GM12878 (cell line): Measurements from ENCODE around the gene PGM2L1. TPM values are rescaled to one million over a fixed set of nuclear protein-coding genes. Genes with fewer than 3 reads are reported as not detected.

ENCODE experiments used
- ATAC-seq: fragments of 200-7000 bp; cut with Tn5 transposase; 3 replicates; pipeline ENCODE4 v1.9.1; 2020; ENCODE audit warnings: mild to moderate bottlenecking, moderate library complexity
- BruUV-seq: library from RNA; stranded (reverse); fragments of 400-500 nt; replicated peaks from 2 replicates; lab custom pipeline; 2021; lab: Mats Ljungman, UMichigan
- CTCF ChIA-PET: fragments of 300-600 bp; sonication (Branson Sonifier 250); formaldehyde crosslinking; extraction: SDS; loops from one replicate; lab custom pipeline; 2021; ENCODE audit warnings: inconsistent platforms; lab: Yijun Ruan, JAX
- POLR2A ChIA-PET: fragments of 350-600 bp; formaldehyde crosslinking; extraction: SDS; loops from one replicate; lab custom pipeline; 2021; ENCODE audit warnings: inconsistent platforms; lab: Charles Lee
- RAD21 ChIA-PET: fragments of 300-600 bp; sonication (Branson Sonifier 250); formaldehyde crosslinking; loops from one replicate; lab custom pipeline; 2023; ENCODE audit warnings: antibody characterized with exemption; ENCODE audit not compliant: unreplicated experiment; lab: Charles Lee
- SMC1A ChIA-PET: fragments of 300-600 bp; sonication (Branson Sonifier 250); formaldehyde crosslinking; loops from one replicate; lab custom pipeline; 2023; ENCODE audit not compliant: unreplicated experiment, uncharacterized antibody; lab: Charles Lee
- DNase-seq: peaks from one replicate; pipeline ENCODE4 v3.0.0-alpha.2; 2011; ENCODE audit warnings: low read depth, low spot score
- FAIRE-seq: peaks from 3 replicates; lab custom pipeline; 2011; peaks lifted over from hg19 to GRCh38; lab: Jason Lieb, UNC
- H2AFZ ChIP-seq: 2 replicates; pipeline ENCODE4 v1.6.0; 2011; ENCODE audit warnings: low read depth, low read length, control low read depth; ENCODE audit not compliant: control insufficient read depth
- H3K27ac ChIP-seq: 2 replicates; pipeline ENCODE4 v1.5.1; 2011; ENCODE audit warnings: control low read depth; ENCODE audit not compliant: control insufficient read depth, insufficient read depth
- H3K27me3 ChIP-seq, 2 experiments: replicated peaks in 1 of 2; 2 replicates each; pipeline versions ENCODE4 v1.6.0 to v1.6.1; 2011; ENCODE audit warnings: low read length in 1 of 2; ENCODE audit not compliant: control insufficient read depth in 2 of 2, insufficient read depth in 2 of 2
- H3K36me3 ChIP-seq, 2 experiments: 2 replicates each; pipeline ENCODE4 v1.5.1; 2011; ENCODE audit warnings: low read length in 1 of 2; ENCODE audit not compliant: control insufficient read depth in 2 of 2, insufficient read depth in 2 of 2
- H3K4me1 ChIP-seq: 2 replicates; pipeline ENCODE4 v1.6.1; 2011; ENCODE audit warnings: mild to moderate bottlenecking, low read length, moderate library complexity, mixed read lengths; ENCODE audit not compliant: control insufficient read depth, insufficient read depth
- H3K4me2 ChIP-seq: 2 replicates; pipeline ENCODE4 v1.6.0; 2011; ENCODE audit warnings: control low read depth; ENCODE audit not compliant: control insufficient read depth, insufficient read depth
- H3K4me3 ChIP-seq: fragments of 200-600 bp; sonication (generic); 2 replicates; pipeline ENCODE4 v1.5.1; 2016
- H3K79me2 ChIP-seq: 2 replicates; pipeline ENCODE4 v1.6.0; 2011; ENCODE audit warnings: low read length; ENCODE audit not compliant: control insufficient read depth, insufficient read depth
- H3K9ac ChIP-seq: 2 replicates; pipeline ENCODE4 v1.8.0; 2011; ENCODE audit warnings: low read length, control low read depth, mixed read lengths; ENCODE audit not compliant: control insufficient read depth, insufficient read depth
- H3K9me3 ChIP-seq: replicated peaks from 3 replicates; pipeline ENCODE4 v1.5.1; 2011; ENCODE audit warnings: mild to moderate bottlenecking, low read length; ENCODE audit not compliant: control insufficient read depth, insufficient read depth
- H4K20me1 ChIP-seq: 2 replicates; pipeline ENCODE4 v1.6.0; 2011; ENCODE audit not compliant: control insufficient read depth, insufficient read depth
- ASH2L ChIP-seq: fragments of 300-600, 200-600 bp; sonication (generic); IDR thresholded peaks from 2 replicates; pipeline ENCODE4 v1.6.1; 2017; ENCODE audit warnings: low read depth, mild to moderate bottlenecking, borderline replicate concordance
- CHD4 ChIP-seq: fragments of 200-600 bp; sonication (generic); IDR thresholded peaks from 2 replicates; pipeline ENCODE4 v1.6.1; 2016; ENCODE audit warnings: mild to moderate bottlenecking
- PAX5 ChIP-seq: IDR thresholded peaks from 2 replicates; pipeline ENCODE4 v1.6.1; 2011; ENCODE audit warnings: low read depth, low read length, borderline replicate concordance
- RELA ChIP-seq: fragments of 450-650 bp; IDR thresholded peaks from 2 replicates; pipeline ENCODE4 v1.8.0; 2014; ENCODE audit warnings: borderline replicate concordance; ENCODE audit not compliant: partially characterized antibody
- SREBF1 ChIP-seq: IDR thresholded peaks from 2 replicates; pipeline ENCODE4 v1.6.1; 2012; ENCODE audit warnings: mild to moderate bottlenecking, low read length
- ZNF207 ChIP-seq: fragments of 450-650 bp; IDR thresholded peaks from 2 replicates; pipeline ENCODE4 v1.6.1; 2014; ENCODE audit warnings: antibody characterized with exemption, mild to moderate bottlenecking, borderline replicate concordance
- in situ Hi-C: fragments of 300-500 bp; cut with MboI; formaldehyde crosslinking; loops from 9 replicates; pipeline ENCODE4 v1.14.3; 2018; ENCODE audit warnings: mixed read lengths
- intact Hi-C: fragments of 100-400 bp; cut with micrococcal nuclease; formaldehyde crosslinking; loops from one replicate; pipeline ENCODE4 v1.14.2; 2022; ENCODE audit not compliant: unreplicated experiment
- microRNA counts: library from miRNA; unstranded; fragments of <30 nt; microRNA quantifications from one replicate; lab custom pipeline; 2016
- microRNA-seq: library from miRNA; unstranded; fragments of <30 nt; microRNA quantifications from one replicate; pipeline ENCODE4, GENCODE V29; 2018
- polyA plus RNA-seq, 11 experiments: library from polyadenylated mRNA; depleted of rRNA in 4 of 11; unstranded in 6 of 11; stranded (reverse) in 5 of 11; fragments of >200 nt; fragmentation: Nextera tagmentation in 4 of 11; fragmentation: Illumina TruSeq in 1 of 11; extraction: Ambion mirVana in 4 of 11; extraction: Trizol in 1 of 11; gene quantifications; 1 replicate in 1 of 11; 2 replicates in 10 of 11; pipeline versions ENCODE4 v1.2.1 to v1.2.3, GENCODE V29; 2011 to 2016; ENCODE audit warnings: inconsistent platforms in 2 of 11, missing spikeins in 2 of 11, low read depth in 1 of 11
- small RNA-seq: library from RNA; depleted of rRNA; stranded (forward); fragments of <200 nt; gene quantifications from one replicate; pipeline ENCODE3, GENCODE V24; 2014
- total RNA-seq, 4 experiments: library from RNA; depleted of rRNA in 3 of 4; stranded (reverse); fragments of >200 nt in 3 of 4; fragmentation: Illumina TruSeq in 1 of 4; extraction: Trizol in 1 of 4; gene quantifications; 2 replicates each; pipeline versions ENCODE4 v1.2.1 to v1.2.3, GENCODE V29; 2013 to 2021

PGM2L1 gene
- total and polyA plus RNA-seq, 10 of the 15 experiments (the other 5 are each of a cell fraction or from before 2014, with no cell fraction given): 0.04 to 0.20 (median 0.13) TPM; not detected in 1

DNA sequence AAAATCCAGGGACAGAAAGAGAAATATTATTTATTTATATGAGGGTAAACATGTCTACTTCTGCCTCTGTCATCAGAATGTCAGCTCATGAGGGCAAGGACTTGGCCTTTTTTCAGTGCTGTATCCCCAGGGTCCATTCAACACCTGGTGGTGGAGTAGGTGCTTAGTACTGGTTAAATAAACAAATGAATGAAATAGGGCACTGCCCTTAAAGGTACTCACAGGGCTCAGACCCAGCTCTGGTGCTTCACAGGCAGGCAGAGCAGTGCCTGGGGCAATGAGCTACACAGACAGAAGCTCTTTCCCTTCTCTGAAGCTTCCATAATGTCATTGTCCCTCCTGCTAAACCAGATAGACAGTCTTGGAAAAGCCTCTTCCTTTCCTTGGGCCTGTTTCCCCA is 117.7 kb downstream of the PGM2L1 start:
- FAIRE-seq (no peak), DNase-seq (no peak), ATAC-seq (no peak)
- in situ Hi-C loops (no loop called here), intact Hi-C loops (no loop called here)
- Histone ChIP-seq H3K4me1 (peaks cover 3% of the 10 kb centered on the region), H3K4me3 (no peak overlapping the region), H3K9ac (no peak overlapping the region), H3K27me3 (peaks cover 0 to 3% of the 10 kb centered on the region in 2 experiments; a peak in 2 of 4 replicates), H3K79me2 (no peaks in the 10 kb centered on the region), H2AFZ (no peak overlapping the region), H3K4me2 (no peak overlapping the region), H3K27ac (no peak overlapping the region), H3K36me3 (no peaks in the 10 kb centered on the region), H3K9me3 (no peaks in the 10 kb centered on the region; the same call in 1 of the 3 replicates), H4K20me1 (no peaks in the 10 kb centered on the region)
- BruUV-seq: no TSS peak
- SMC1A ChIA-PET: no interaction called here
- POLR2A ChIA-PET: no interaction called here
- TF ChIP-seq SREBF1 (no peak), PAX5 (no peak), ASH2L (no peak), ZNF207 (no peak), RELA (no peak), CHD4 (no peak)
- CTCF ChIA-PET: interaction anchor here (0.7 to 1.2 kb wide), 3 partner anchors 16 to 169 kb away, joined by 3 read pairs; no protein-coding TSS in a partner anchor
- RAD21 ChIA-PET: no interaction called here

MicroRNAs within 50 kb of the gene (microRNA counts, 767-probe panel; counts per million panel counts)
- microRNA hsa-miR-548al (lab: Ali Mortazavi, UCI): 784 counts per million, percentile 18 among the panel's probes with 10 or more counts

Small RNA genes within 50 kb of the gene (microRNA-seq; reads per million reads assigned to microRNA genes)
- not detected for gene MIR548AL

Small RNA genes within 50 kb of the gene (small RNA-seq; reads per million reads assigned to genes)
- gene MIR548AL: 0.94 reads per million, percentile 29 among the genes with 10 or more reads in this experiment

Other genes starting within 250 kb of the PGM2L1 start
- gene C2CD3, start 227.4 kb downstream of the PGM2L1 start, total RNA-seq (2014; rRNA removed): 17.4 and 20.1 TPM in 2 replicates
- 16.5 and 16.6 TPM in 2 replicates for gene C2CD3, start 227.4 kb downstream of the PGM2L1 start, total RNA-seq (2014; rRNA removed; fragmentation: Illumina TruSeq; extraction: Trizol)
- gene C2CD3, start 227.4 kb downstream of the PGM2L1 start, total RNA-seq (2021): 18.0 and 24.0 TPM in 2 replicates
- gene C2CD3, start 227.4 kb downstream of the PGM2L1 start, polyA plus RNA-seq (2011; rRNA removed): 13.5 and 16.2 TPM in 2 replicates
- gene C2CD3, start 227.4 kb downstream of the PGM2L1 start, polyA plus RNA-seq (2014; fragmentation: Illumina TruSeq; extraction: Trizol): 13.4 and 21.4 TPM in 2 replicates
- gene C2CD3, start 227.4 kb downstream of the PGM2L1 start, polyA plus RNA-seq (2014; fragmentation: Nextera tagmentation; extraction: Ambion mirVana): 1 to 10 TPM; 2.3 to 2.7 TPM
- gene C2CD3, start 227.4 kb downstream of the PGM2L1 start, polyA plus RNA-seq (2014; rRNA removed): 16.3 and 18.6 TPM in 2 replicates
- 10 to 100 TPM; 12.8 to 15.5 TPM for gene C2CD3, start 227.4 kb downstream of the PGM2L1 start, polyA plus RNA-seq (2016; fragmentation: Nextera tagmentation; extraction: Ambion mirVana)
- gene PPME1, start 227.1 kb downstream of the PGM2L1 start, total RNA-seq (2014; rRNA removed): 17.9 and 20.5 TPM in 2 replicates
- 13.3 and 15.7 TPM in 2 replicates for gene PPME1, start 227.1 kb downstream of the PGM2L1 start, total RNA-seq (2014; rRNA removed; fragmentation: Illumina TruSeq; extraction: Trizol)
- gene PPME1, start 227.1 kb downstream of the PGM2L1 start, total RNA-seq (2021): 24.4 and 27.5 TPM in 2 replicates
- gene PPME1, start 227.1 kb downstream of the PGM2L1 start, polyA plus RNA-seq (2011; rRNA removed): 46.7 and 51.4 TPM in 2 replicates
- 18.1 and 22.3 TPM in 2 replicates for gene PPME1, start 227.1 kb downstream of the PGM2L1 start, polyA plus RNA-seq (2014; fragmentation: Illumina TruSeq; extraction: Trizol)
- gene PPME1, start 227.1 kb downstream of the PGM2L1 start, polyA plus RNA-seq (2014; fragmentation: Nextera tagmentation; extraction: Ambion mirVana): 1 to 10 TPM; 3.1 to 3.3 TPM
- gene PPME1, start 227.1 kb downstream of the PGM2L1 start, polyA plus RNA-seq (2014; rRNA removed): 14.8 and 19.3 TPM in 2 replicates
- gene PPME1, start 227.1 kb downstream of the PGM2L1 start, polyA plus RNA-seq (2016; fragmentation: Nextera tagmentation; extraction: Ambion mirVana): 10 to 100 TPM; 28.8 to 30.3 TPM
- not detected in 2 replicates for gene P4HA3, start 86.8 kb downstream of the PGM2L1 start, total RNA-seq (2014; rRNA removed)
- not detected in 2 replicates for gene P4HA3, start 86.8 kb downstream of the PGM2L1 start, total RNA-seq (2014; rRNA removed; fragmentation: Illumina TruSeq; extraction: Trizol)
- not detected in 2 replicates for gene P4HA3, start 86.8 kb downstream of the PGM2L1 start, total RNA-seq (2021)
- not detected in 2 replicates for gene P4HA3, start 86.8 kb downstream of the PGM2L1 start, polyA plus RNA-seq (2011; rRNA removed)
- not detected in 2 replicates for gene P4HA3, start 86.8 kb downstream of the PGM2L1 start, polyA plus RNA-seq (2014; fragmentation: Illumina TruSeq; extraction: Trizol)
- gene P4HA3, start 86.8 kb downstream of the PGM2L1 start, polyA plus RNA-seq (2014; fragmentation: Nextera tagmentation; extraction: Ambion mirVana): not detected
- not detected in 2 replicates for gene P4HA3, start 86.8 kb downstream of the PGM2L1 start, polyA plus RNA-seq (2014; rRNA removed)
- gene P4HA3, start 86.8 kb downstream of the PGM2L1 start, polyA plus RNA-seq (2016; fragmentation: Nextera tagmentation; extraction: Ambion mirVana): under 1 TPM in 1 of 2 experiments, not detected in 1; 0.08 TPM
- not detected in 2 replicates for gene KCNE3, start 69.1 kb upstream of the PGM2L1 start, total RNA-seq (2014; rRNA removed)
- not detected in 2 replicates for gene KCNE3, start 69.1 kb upstream of the PGM2L1 start, total RNA-seq (2014; rRNA removed; fragmentation: Illumina TruSeq; extraction: Trizol)
- 0.08 TPM in 1 of 2 replicates, not detected in the other for gene KCNE3, start 69.1 kb upstream of the PGM2L1 start, total RNA-seq (2021)
- not detected in 2 replicates for gene KCNE3, start 69.1 kb upstream of the PGM2L1 start, polyA plus RNA-seq (2011; rRNA removed)
- not detected in 2 replicates for gene KCNE3, start 69.1 kb upstream of the PGM2L1 start, polyA plus RNA-seq (2014; fragmentation: Illumina TruSeq; extraction: Trizol)
- not detected for gene KCNE3, start 69.1 kb upstream of the PGM2L1 start, polyA plus RNA-seq (2014; fragmentation: Nextera tagmentation; extraction: Ambion mirVana)
- gene KCNE3, start 69.1 kb upstream of the PGM2L1 start, polyA plus RNA-seq (2014; rRNA removed): not detected in 2 replicates
- not detected for gene KCNE3, start 69.1 kb upstream of the PGM2L1 start, polyA plus RNA-seq (2016; fragmentation: Nextera tagmentation; extraction: Ambion mirVana)
- 4.0 and 7.5 TPM in 2 replicates for gene LIPT2, start 95.3 kb upstream of the PGM2L1 start, total RNA-seq (2014; rRNA removed)
- gene LIPT2, start 95.3 kb upstream of the PGM2L1 start, total RNA-seq (2014; rRNA removed; fragmentation: Illumina TruSeq; extraction: Trizol): 3.8 and 4.2 TPM in 2 replicates
- 3.7 and 5.7 TPM in 2 replicates for gene LIPT2, start 95.3 kb upstream of the PGM2L1 start, total RNA-seq (2021)
- 2.7 and 2.8 TPM in 2 replicates for gene LIPT2, start 95.3 kb upstream of the PGM2L1 start, polyA plus RNA-seq (2011; rRNA removed)
- gene LIPT2, start 95.3 kb upstream of the PGM2L1 start, polyA plus RNA-seq (2014; fragmentation: Illumina TruSeq; extraction: Trizol): 3.5 and 5.0 TPM in 2 replicates
- gene LIPT2, start 95.3 kb upstream of the PGM2L1 start, polyA plus RNA-seq (2014; fragmentation: Nextera tagmentation; extraction: Ambion mirVana): 1 to 10 TPM in 1 of 2 experiments, under 1 TPM in 1; 0.69 to 2.1 TPM
- 3.1 and 4.3 TPM in 2 replicates for gene LIPT2, start 95.3 kb upstream of the PGM2L1 start, polyA plus RNA-seq (2014; rRNA removed)
- gene LIPT2, start 95.3 kb upstream of the PGM2L1 start, polyA plus RNA-seq (2016; fragmentation: Nextera tagmentation; extraction: Ambion mirVana): 1 to 10 TPM; 5.4 to 6.8 TPM
- gene POLD3, start 194.1 kb upstream of the PGM2L1 start, total RNA-seq (2014; rRNA removed): 23.8 and 25.9 TPM in 2 replicates
- 36.0 and 38.3 TPM in 2 replicates for gene POLD3, start 194.1 kb upstream of the PGM2L1 start, total RNA-seq (2014; rRNA removed; fragmentation: Illumina TruSeq; extraction: Trizol)
- 36.4 and 39.2 TPM in 2 replicates for gene POLD3, start 194.1 kb upstream of the PGM2L1 start, total RNA-seq (2021)
- 63.7 and 66.4 TPM in 2 replicates for gene POLD3, start 194.1 kb upstream of the PGM2L1 start, polyA plus RNA-seq (2011; rRNA removed)
- 41.9 and 54.5 TPM in 2 replicates for gene POLD3, start 194.1 kb upstream of the PGM2L1 start, polyA plus RNA-seq (2014; fragmentation: Illumina TruSeq; extraction: Trizol)
- gene POLD3, start 194.1 kb upstream of the PGM2L1 start, polyA plus RNA-seq (2014; fragmentation: Nextera tagmentation; extraction: Ambion mirVana): 10 to 100 TPM; 30.9 to 36.5 TPM
- 25.2 and 29.7 TPM in 2 replicates for gene POLD3, start 194.1 kb upstream of the PGM2L1 start, polyA plus RNA-seq (2014; rRNA removed)
- gene POLD3, start 194.1 kb upstream of the PGM2L1 start, polyA plus RNA-seq (2016; fragmentation: Nextera tagmentation; extraction: Ambion mirVana): 10 to 100 TPM; 60.1 to 62.3 TPM